ENCODE data around the gene CFAP91. TPM values are rescaled to one million over a fixed set of nuclear protein-coding genes. Genes with fewer than 3 reads are reported as not detected.

The CFAP91 gene
- total RNA-seq, 1 experiment from 2014 or later, result not detected

DNA sequence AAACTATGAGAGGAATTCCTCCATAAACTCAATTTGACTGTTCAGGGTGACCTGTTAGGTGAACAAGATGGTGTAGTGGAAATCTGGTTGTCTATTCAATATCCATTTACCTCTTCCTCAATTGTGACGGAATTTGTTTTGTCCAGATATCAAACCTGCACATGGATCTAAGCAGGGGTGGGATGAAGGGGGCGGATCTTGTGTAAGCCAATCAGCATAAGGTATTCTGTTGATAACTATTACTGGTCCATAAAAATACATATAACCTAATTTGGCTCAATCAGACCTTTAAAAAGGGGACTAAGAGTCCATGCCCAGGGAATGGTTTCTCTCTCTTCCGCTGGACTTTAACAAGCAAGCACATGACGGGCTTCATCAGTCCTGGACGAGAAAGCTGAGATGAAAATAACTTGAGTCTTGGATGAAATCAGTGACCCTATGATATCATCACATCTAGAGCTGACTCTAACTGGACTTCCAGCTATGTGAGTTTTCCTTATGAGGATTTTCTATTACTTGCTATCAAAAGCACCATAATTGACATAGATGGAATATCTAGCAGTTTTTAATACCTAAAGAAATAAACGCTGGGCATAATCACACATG lies 36.8 kb upstream of the CFAP91 start:
- H3K4me3 Mint-ChIP-seq (ENCODE audit: unreplicated experiment), result no peak overlapping the region
- CTCF ChIA-PET, result interaction anchor here (0.5 to 0.6 kb wide), 2 partner anchors 62 to 84 kb away, joined by 3 read pairs; no protein-coding TSS in a partner anchor
- TF ChIP-seq, protein P1, sequence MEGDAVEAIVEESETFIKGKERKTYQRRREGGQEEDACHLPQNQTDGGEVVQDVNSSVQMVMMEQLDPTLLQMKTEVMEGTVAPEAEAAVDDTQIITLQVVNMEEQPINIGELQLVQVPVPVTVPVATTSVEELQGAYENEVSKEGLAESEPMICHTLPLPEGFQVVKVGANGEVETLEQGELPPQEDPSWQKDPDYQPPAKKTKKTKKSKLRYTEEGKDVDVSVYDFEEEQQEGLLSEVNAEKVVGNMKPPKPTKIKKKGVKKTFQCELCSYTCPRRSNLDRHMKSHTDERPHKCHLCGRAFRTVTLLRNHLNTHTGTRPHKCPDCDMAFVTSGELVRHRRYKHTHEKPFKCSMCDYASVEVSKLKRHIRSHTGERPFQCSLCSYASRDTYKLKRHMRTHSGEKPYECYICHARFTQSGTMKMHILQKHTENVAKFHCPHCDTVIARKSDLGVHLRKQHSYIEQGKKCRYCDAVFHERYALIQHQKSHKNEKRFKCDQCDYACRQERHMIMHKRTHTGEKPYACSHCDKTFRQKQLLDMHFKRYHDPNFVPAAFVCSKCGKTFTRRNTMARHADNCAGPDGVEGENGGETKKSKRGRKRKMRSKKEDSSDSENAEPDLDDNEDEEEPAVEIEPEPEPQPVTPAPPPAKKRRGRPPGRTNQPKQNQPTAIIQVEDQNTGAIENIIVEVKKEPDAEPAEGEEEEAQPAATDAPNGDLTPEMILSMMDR (IDR thresholded peaks at IDR 0.05; ENCODE audit: unreplicated experiment), result no peak
- no peak overlapping the region for H3K27ac Mint-ChIP-seq (ENCODE audit: low read depth, unreplicated experiment)
- H3K4me1 Mint-ChIP-seq (ENCODE audit: insufficient read depth, unreplicated experiment), result peaks cover 10% of the 10 kb centered on the region
- H3K27me3 Mint-ChIP-seq (ENCODE audit: insufficient read depth, unreplicated experiment), result no peaks in the 10 kb centered on the region
- H3K36me3 Mint-ChIP-seq (ENCODE audit: insufficient read depth, unreplicated experiment), result peaks cover 14% of the 10 kb centered on the region
- POLR2A ChIA-PET, result interaction anchor here (1.3 to 3.6 kb wide), 2 partner anchors 10 to 203 kb away, joined by 6 to 22 read pairs; partner anchors contain the start of genes COX17 and TMEM39A
- H3K9me3 Mint-ChIP-seq (ENCODE audit: unreplicated experiment), result no peaks in the 10 kb centered on the region
- no TSS peak for BruUV-seq (replicated peaks)
- no peak for DNase-seq (ENCODE audit: unreplicated experiment)
- intact Hi-C loops (cut with micrococcal nuclease), result no loop called here

DNA sequence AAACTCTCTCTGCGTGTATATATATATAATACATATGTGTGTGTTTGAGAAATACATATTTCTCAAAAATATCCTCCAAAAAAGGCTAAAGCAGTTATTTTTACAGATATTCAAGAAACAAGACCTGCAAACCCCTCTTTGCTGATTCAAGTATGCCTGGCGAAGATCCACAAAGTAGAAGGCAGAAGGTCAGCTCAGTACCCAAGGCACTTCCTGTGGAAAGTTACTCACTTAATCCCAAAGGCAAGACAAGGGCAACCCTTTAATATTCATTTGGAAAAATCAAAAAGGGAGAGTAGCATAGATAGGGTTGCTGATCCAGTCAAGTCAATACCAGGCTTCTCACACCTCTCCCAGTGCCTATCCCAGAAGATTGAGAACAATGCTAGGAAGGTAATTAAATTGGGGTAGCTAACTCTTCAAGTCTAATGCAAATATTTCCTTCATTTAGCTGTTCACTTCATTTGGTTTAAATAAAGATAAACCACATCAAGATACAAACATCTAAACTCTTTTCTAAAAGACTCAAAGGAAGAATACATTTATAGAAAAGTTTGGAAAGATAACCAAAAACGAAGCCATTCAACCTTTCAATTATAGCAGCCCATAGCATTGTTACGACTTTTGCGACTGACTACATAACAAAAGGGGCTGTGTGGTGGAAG lies 32.8 kb upstream of the CFAP91 start:
- no peak overlapping the region for H3K4me3 Mint-ChIP-seq (ENCODE audit: unreplicated experiment)
- no peaks in the 10 kb centered on the region for H3K27me3 Mint-ChIP-seq (ENCODE audit: insufficient read depth, unreplicated experiment)
- no peaks in the 10 kb centered on the region for H3K9me3 Mint-ChIP-seq (ENCODE audit: unreplicated experiment)
- H3K27ac Mint-ChIP-seq (ENCODE audit: low read depth, unreplicated experiment), result no peak overlapping the region
- BruUV-seq (replicated peaks), result no TSS peak
- ChIA-PET POLR2A (no interaction called here), CTCF (no interaction called here)
- intact Hi-C loops (cut with micrococcal nuclease), result loop anchor here (10.0 kb wide), 2 partner anchors 145 to 175 kb away; partner anchors contain the start of gene TIMMDC1
- H3K36me3 Mint-ChIP-seq (ENCODE audit: insufficient read depth, unreplicated experiment), result peaks cover 44% of the 10 kb centered on the region
- no peak for DNase-seq (ENCODE audit: unreplicated experiment)
- TF ChIP-seq, protein P1 (IDR thresholded peaks at IDR 0.05; ENCODE audit: unreplicated experiment), result no peak
- H3K4me1 Mint-ChIP-seq (ENCODE audit: insufficient read depth, unreplicated experiment), result no peaks in the 10 kb centered on the region

DNA sequence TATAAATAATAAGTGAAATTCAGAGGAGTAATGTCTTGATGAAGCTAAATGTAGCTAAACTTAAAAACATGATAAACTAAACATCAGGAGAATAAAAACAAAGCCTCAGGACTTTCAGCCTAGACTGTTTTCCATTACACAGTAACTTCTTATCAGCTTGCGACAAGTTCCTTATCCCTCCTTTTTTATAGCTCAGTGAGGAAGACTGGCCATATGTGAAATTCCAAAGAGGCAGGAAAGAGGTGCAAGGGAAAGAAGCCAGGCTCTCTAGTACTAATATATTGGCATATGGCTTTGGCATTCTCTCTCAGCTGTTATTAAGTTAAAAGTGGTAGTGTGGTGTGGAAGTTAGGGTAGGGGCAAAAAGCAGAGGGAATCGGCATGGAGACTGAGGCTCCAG lies 30.0 kb upstream of the CFAP91 start:
- POLR2A ChIA-PET, result interaction anchor here (0.7 to 1.2 kb wide), 3 partner anchors 9 to 210 kb away, joined by 3 to 4 read pairs (median 3); no protein-coding TSS in a partner anchor
- no peak for DNase-seq (ENCODE audit: unreplicated experiment)
- Mint-ChIP-seq H3K27me3 (ENCODE audit: insufficient read depth, unreplicated experiment) (no peaks in the 10 kb centered on the region), H3K4me3 (ENCODE audit: unreplicated experiment) (no peak overlapping the region), H3K4me1 (ENCODE audit: insufficient read depth, unreplicated experiment) (peaks cover 8% of the 10 kb centered on the region), H3K36me3 (ENCODE audit: insufficient read depth, unreplicated experiment) (peaks cover 54% of the 10 kb centered on the region), H3K9me3 (ENCODE audit: unreplicated experiment) (no peaks in the 10 kb centered on the region), H3K27ac (ENCODE audit: low read depth, unreplicated experiment) (no peak overlapping the region)
- CTCF ChIA-PET, result interaction anchor here (0.6 to 1.5 kb wide), 4 partner anchors 8 to 789 kb away, joined by 3 to 7 read pairs (median 4); no protein-coding TSS in a partner anchor
- no TSS peak for BruUV-seq (replicated peaks)
- intact Hi-C loops (cut with micrococcal nuclease), result loop anchor here (10.0 kb wide), 2 partner anchors 148 to 178 kb away; partner anchors contain the start of gene TIMMDC1
- TF ChIP-seq, protein P1 (IDR thresholded peaks at IDR 0.05; ENCODE audit: unreplicated experiment), result no peak

DNA sequence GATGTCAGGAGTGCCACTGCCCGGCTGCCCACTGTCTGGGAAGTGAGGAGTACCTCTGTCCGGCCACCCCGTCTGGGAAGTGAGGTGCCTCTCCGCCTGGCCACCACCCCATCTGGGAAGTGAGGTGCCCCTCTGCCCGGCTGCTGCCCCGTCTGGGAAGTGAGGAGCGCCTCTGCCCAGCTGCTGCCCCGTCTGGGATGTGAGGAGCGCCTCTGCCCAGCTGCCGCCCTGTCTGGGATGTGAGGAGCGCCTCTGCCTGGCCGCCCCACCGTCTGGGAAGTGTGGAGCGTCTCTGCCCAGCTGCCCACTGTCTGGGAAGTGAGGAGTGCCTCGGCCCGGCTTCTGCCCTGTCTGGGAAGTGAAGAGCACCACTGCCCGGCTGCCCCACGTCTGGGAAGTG lies 28.9 kb upstream of the CFAP91 start:
- H3K27ac Mint-ChIP-seq (ENCODE audit: low read depth, unreplicated experiment), result no peak overlapping the region
- H3K36me3 Mint-ChIP-seq (ENCODE audit: insufficient read depth, unreplicated experiment), result peaks cover 54% of the 10 kb centered on the region
- no peak overlapping the region for H3K4me3 Mint-ChIP-seq (ENCODE audit: unreplicated experiment)
- TF ChIP-seq, protein P1 (IDR thresholded peaks at IDR 0.05; ENCODE audit: unreplicated experiment), result no peak
- no peaks in the 10 kb centered on the region for H3K9me3 Mint-ChIP-seq (ENCODE audit: unreplicated experiment)
- ChIA-PET POLR2A (no interaction called here), CTCF (interaction anchor here (0.7 to 0.9 kb wide), 2 partner anchors 11 to 321 kb away, joined by 3 to 4 read pairs; no protein-coding TSS in a partner anchor)
- intact Hi-C loops (cut with micrococcal nuclease), result loop anchor here (10.0 kb wide), 2 partner anchors 149 to 179 kb away; partner anchors contain the start of gene TIMMDC1
- no peak for DNase-seq (ENCODE audit: unreplicated experiment)
- no TSS peak for BruUV-seq (replicated peaks)
- peaks cover 8% of the 10 kb centered on the region for H3K4me1 Mint-ChIP-seq (ENCODE audit: insufficient read depth, unreplicated experiment)
- H3K27me3 Mint-ChIP-seq (ENCODE audit: insufficient read depth, unreplicated experiment), result no peaks in the 10 kb centered on the region
